CD4-positive, alpha-beta T cell treated with Interleukin-10 for 1 hour (primary cell): Measurements from ENCODE around the gene TP73.

Experiments
- DNase-seq: peaks from one replicate; pipeline ENCODE4 v3.0.0-alpha.2; 2020

The TP73 gene

GRCh38 chr1:3651930-3652547 lies at the start of gene TP73:
TP73 (plus strand) TSS chr1:3652516; CDS start chr1:3682366, 29,850 bp downstream.
- DNase-seq = no peak

- DNase-seq = no peak
These were observed 49.2 kb upstream of the TP73 start for GRCh38 chr1:3603156-3603555.

GRCh38 chr1:3603571-3604467 lies 48.5 kb upstream of the TP73 start:
- no peak for DNase-seq

GRCh38 chr1:3604468-3604974 lies 47.8 kb upstream of the TP73 start:
- no peak for DNase-seq

DNA sequence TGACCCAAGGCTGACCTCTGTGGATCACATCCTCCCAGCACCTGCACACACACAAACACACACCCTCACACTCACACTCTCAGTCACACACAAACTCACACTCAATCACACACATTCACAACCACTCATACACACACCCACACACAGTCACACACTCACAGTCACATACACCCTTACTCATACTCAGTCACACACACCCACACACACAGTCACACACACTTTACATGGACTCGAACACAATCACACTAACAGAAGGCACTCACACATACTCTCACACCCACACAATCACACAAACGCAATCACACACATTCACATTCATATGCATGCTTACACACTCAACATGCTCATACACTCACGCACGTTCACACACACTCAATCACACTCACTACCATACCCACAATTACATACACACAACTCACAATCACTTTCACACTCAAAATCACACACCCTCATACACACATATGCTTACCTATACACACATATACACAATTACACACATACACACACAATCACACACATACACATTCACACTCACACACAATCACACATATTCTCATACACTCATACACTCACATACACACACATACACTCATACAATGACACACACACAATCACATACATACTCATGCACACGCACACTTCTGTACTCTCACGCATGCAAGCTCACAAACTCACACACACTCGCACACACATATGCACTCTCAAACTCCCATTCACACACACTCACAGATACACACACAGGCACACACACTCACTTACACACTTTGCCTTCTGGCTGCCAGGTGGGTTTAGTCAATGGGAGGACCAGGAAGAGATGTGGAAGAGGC lies 47.1 kb upstream of the TP73 start:
- no peak for DNase-seq

- no peak for DNase-seq
These were observed 45.3 kb upstream of the TP73 start for GRCh38 chr1:3606779-3607702.

DNA sequence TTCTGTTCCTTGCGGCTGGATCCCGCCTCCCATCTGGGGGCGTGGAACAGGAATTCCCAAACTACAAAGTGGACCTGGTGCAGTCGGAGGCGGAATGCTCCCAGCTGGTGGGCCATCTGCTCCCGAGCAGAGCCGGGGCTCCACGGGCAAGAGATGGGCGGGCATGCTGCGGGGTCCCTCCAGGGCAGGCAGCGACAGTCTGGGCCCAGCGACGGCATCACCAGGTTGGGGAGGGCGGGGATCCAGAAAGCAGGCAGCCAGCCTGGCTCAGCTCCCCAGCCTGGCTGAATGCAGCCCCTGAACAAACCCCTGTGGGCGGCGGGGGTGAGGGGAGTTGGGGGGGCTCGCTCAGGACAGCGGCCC lies 44.6 kb upstream of the TP73 start:
- DNase-seq = no peak

DNA sequence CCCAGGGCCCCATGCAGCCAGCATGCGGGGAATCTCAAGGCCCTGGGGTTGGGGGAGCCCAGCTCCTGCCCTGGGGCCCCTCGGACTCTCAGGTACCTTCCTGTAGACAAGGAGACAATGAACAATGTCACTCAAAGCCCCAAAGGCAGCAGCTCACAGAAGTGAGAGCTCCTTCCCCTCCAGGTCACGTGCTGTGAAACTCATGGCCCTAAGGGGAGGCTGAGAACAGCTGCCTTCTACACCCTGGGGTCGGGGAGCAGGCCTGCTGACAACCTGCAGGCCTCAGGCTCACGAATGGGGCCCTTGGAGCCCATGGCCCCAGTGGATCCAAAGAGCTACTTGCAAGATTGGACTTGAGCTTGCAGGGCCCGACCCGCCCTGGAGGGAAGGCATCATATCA lies 44.2 kb upstream of the TP73 start:
- DNase-seq = no peak

- DNase-seq = no peak
These were observed 43.1 kb upstream of the TP73 start for GRCh38 chr1:3609016-3609768.

DNA sequence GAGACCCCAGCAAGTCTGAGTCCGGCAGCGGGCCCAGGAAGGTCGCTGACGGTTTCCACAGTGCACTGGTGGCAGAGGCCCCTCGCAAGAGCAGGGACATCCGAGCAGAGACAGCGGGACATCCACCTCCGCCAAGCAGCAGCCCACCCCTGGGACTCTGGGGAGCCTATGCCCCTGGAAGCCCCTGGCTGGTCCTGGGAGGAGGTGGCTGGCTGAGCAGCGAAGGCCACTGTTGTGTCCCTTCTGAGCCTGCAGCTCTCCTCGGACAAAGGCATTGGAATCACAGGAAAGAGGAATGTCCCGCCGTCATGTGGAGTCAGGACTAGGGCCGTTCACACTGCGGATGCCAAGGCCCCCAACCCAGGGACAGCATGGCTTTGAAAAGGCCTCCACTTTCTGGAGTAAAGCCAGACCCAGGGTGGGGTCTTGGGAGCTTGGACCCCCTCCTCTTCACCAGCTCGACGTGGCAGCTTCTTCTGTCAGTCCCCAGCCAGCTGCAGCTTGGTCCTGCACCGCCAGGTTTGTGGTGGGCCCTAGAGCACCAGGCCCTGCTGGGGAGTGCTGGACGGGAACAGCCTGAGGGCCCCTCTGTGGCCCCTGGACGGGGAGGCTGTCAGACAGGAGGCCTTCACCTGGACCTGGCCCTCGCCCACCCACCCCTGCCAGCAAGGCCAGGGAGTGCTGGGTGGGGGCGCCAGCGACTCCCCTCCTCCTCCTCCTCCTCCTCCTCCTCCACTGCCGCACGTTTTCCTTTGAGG lies 42.4 kb upstream of the TP73 start:
- DNase-seq = no peak

DNA sequence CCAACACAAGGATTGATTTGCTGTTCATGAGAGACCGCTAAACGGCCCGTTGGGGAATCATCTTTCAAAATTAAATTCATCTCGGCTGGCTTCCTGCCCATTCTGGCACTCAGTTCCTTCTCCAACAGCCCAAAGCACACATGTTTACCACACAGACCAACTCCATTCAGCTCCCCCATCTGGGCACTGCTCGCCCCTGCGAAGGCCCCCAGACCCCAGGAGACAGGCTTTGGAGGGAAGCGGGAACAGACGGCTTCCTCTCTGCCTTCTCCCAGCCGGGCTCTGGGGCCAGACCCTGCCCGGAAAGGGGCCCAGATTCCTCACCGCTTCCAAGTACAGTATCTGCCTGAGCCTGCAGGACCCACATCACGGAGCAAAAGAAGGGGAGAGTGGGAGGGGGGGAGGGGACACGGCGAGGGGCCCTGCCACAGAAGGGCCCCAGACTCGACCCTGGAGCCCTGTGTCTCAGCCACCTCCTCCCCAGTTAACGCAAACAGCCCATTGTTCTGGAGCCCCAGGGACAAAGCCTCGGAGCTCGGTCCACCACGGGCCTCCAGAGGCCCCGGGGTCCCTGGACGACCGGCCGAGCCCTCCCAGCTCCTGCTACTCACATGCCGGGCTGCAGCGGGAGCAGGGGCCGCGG lies 41.7 kb upstream of the TP73 start:
- no peak for DNase-seq

DNA sequence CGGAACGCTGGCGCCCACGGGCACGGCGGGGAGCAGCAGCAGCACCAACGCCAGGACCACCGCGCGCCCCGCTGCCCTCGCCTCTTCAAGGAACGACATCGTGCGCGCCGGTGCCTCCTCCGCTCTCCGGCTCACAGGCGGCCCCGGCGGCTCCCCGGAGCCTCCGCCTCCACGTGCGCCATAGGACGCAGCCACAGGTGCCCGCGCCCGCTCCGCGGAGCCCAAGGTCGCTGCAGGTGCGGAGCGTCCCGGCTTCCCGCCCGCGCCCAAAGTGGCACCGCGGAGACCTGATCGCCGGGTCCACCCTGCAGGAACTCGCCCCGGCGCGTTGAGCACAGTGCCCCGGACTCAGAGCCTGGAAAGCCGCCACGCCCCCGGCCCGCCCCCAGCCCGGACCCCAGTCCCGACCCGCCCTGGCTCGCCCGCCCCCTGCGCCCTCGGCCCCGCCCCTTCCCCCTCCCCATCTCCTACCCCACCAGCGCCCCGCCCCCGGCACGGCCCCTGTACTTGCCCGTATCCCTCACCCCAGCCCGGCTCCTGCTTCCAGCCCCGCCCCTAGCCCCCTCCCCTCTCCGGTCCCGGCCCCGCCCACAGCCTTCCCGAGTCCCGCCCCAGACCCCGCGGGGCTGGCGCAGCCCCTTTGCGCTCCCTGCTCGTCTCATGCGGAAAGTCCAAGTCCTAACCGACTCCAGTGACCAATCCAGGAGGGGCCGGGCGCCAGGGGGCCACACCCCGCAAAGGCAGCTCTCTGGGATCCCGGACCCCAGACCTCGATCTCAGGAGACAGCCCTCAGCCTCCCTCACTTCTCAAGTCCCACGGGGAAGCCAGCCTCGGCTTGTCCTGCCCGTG lies 40.9 kb upstream of the TP73 start, which contains the start of gene MEGF6:
Gene MEGF6, minus strand, starts transcription at position 339 of the 850 bp plus-strand sequence. Its CDS starts 240 bp downstream, at position 99.
- peak; percentile 68 for DNase-seq

DNA sequence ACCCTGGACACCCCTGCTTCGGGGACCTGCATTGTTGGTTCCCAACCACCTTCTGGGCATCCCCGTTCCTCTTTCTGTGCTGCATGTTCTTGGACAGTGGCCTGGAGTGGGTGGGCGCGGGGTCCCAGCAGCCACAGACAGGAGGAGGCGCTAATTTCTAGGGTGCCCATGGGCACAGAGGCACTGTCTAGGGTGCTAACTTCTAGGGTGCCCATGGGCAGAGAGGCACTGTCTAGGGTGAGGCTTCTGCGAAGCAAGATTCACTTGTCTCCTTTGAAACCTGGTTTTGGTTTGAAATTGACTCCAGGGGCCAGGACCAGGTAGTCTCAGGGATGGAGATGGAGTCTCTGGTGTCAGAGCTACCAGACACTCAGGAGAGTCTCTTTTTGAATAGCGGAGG lies 40.2 kb upstream of the TP73 start:
- DNase-seq = no peak

DNA sequence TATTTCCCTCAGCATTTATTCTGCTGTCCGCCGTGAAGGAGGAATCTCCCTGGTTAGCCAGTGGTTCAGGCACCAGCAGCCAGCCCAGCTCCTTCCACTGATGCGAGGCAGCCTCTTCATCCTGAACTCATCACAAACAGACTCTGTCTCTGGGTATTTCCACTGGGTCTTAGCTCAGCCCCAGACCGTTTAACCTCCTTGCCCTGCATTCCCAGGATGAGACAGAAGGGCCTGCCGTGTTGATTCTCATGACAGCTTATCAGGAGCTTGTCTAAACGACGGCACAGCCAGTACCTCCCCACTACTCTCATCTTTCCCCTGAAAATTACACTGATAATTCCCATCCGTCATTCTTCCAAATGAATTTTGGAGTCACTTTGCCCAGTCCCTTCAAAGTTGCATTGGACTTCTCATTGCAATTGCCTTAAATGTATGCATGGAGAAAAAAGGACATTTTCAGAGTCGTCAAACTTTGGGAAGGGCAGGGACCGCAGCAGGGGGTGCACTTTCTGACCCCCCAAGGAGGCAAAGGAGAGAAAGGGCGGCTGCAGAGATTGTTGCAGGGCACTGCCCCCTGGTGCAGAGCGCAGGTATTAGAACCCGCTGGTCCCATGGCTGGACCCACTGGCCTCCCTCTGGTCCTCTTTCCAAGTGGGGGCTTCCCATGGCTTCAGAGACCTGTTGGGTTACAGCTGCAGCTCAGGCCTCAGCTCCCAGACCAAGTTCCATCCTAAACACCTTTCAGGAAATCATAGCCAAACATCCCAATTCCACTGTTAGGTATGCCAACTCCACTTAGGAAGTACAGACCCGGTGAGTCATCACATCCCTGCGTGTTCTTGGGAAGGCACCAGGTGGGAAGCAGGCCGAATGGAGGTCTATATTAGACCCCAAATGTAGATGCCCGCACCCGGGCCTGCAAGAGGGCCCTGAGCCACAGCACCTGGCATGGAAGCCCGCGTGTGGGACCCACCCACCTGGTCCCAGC lies 37.3 kb upstream of the TP73 start:
- DNase-seq = no peak

GRCh38 chr1:3616861-3617260 lies 35.5 kb upstream of the TP73 start:
- DNase-seq = no peak

- no peak for DNase-seq
These were observed 34.4 kb upstream of the TP73 start for GRCh38 chr1:3617806-3618345.

- no peak for DNase-seq
These were observed 33.8 kb upstream of the TP73 start for GRCh38 chr1:3618531-3618880.
